ENCODE results near the gene GGT5. TPM values are rescaled to one million over a fixed set of nuclear protein-coding genes. Genes with fewer than 3 reads are reported as not detected.

Gene GGT5
- total and polyA plus RNA-seq, 4 donors = 6.3 to 35.0 (median 20.2) TPM

- Histone ChIP-seq H3K27ac (ENCODE audit: low read depth in 1 of 2, low read length in 2 of 2) (no peak overlapping the region), H3K27me3 (ENCODE audit: control insufficient read depth in 4 of 4, insufficient read depth in 4 of 4, low read length in 3 of 4) (no peaks in the 10 kb centered on the region), H3K4me3 (ENCODE audit: low read depth in 1 of 3, low read length in 3 of 3) (no peak overlapping the region), H3K36me3 (ENCODE audit: control insufficient read depth in 4 of 4, insufficient read depth in 3 of 4, low read depth in 1 of 4, low read length in 3 of 4) (peaks cover 0 to 1% (median 0%) of the 10 kb centered on the region in 4 donors), H3K9me3 (ENCODE audit: control insufficient read depth in 4 of 4, low read length in 3 of 4) (no peaks in the 10 kb centered on the region), H3K4me1 (ENCODE audit: control insufficient read depth in 4 of 4, insufficient read depth in 4 of 4, low read length in 3 of 4) (no peaks in the 10 kb centered on the region), H3K9ac (ENCODE audit: low read depth in 1 of 2, low read length in 2 of 2) (no peak overlapping the region)
- no peak for DNase-seq (ENCODE audit: low spot score)
- 90% methylated on average over 14 of the region's 14 CpGs for WGBS
- no peak for TF ChIP-seq GABPA (IDR thresholded peaks at IDR 0.05 in 1 of 2, conservative IDR thresholded peaks at IDR 0.05 in 1 of 2)
- TF ChIP-seq CTCF (IDR thresholded peaks at IDR 0.05; ENCODE audit: low read depth, low read length, missing input control) = no peak
- no peak for TF ChIP-seq FOXA1 (IDR thresholded peaks at IDR 0.05)
- no peak for TF ChIP-seq SP1 (IDR thresholded peaks at IDR 0.05)
- no peak for TF ChIP-seq NR2F2 (IDR thresholded peaks at IDR 0.05)
- no peak for TF ChIP-seq FOXA2 (IDR thresholded peaks at IDR 0.05)
- no peak for TF ChIP-seq MAX (IDR thresholded peaks at IDR 0.05)
These were observed 11.1 kb downstream of the GGT5 start for GRCh38 chr22:24233816-24234215.

GRCh38 chr22:24233235-24233634 is 11.6 kb downstream of the GGT5 start:
- Histone ChIP-seq H3K27ac (ENCODE audit: low read depth in 1 of 2, low read length in 2 of 2) (no peak overlapping the region), H3K9ac (ENCODE audit: low read depth in 1 of 2, low read length in 2 of 2) (no peak overlapping the region), H3K4me1 (ENCODE audit: control insufficient read depth in 4 of 4, insufficient read depth in 4 of 4, low read length in 3 of 4) (no peaks in the 10 kb centered on the region), H3K36me3 (ENCODE audit: control insufficient read depth in 4 of 4, insufficient read depth in 3 of 4, low read depth in 1 of 4, low read length in 3 of 4) (peaks cover 0 to 1% (median 0%) of the 10 kb centered on the region in 4 donors), H3K4me3 (ENCODE audit: low read depth in 1 of 3, low read length in 3 of 3) (no peak overlapping the region), H3K27me3 (ENCODE audit: control insufficient read depth in 4 of 4, insufficient read depth in 4 of 4, low read length in 3 of 4) (no peaks in the 10 kb centered on the region), H3K9me3 (ENCODE audit: control insufficient read depth in 4 of 4, low read length in 3 of 4) (no peaks in the 10 kb centered on the region)
- 97% methylated on average over 13 of the region's 13 CpGs for WGBS
- no peak for DNase-seq (ENCODE audit: low spot score)
- TF ChIP-seq ATF3 (IDR thresholded peaks at IDR 0.05) (no peak), HNF4A (conservative IDR thresholded peaks at IDR 0.05) (no peak), GABPA (IDR thresholded peaks at IDR 0.05 in 1 of 2, conservative IDR thresholded peaks at IDR 0.05 in 1 of 2) (no peak), JUND (IDR thresholded peaks at IDR 0.05) (no peak), RAD21 (IDR thresholded peaks at IDR 0.05) (no peak), EGR1 (IDR thresholded peaks at IDR 0.05; ENCODE audit: low read depth in 2 of 2) (no peak), RXRA (IDR thresholded peaks at IDR 0.05) (no peak), TAF1 (conservative IDR thresholded peaks at IDR 0.05) (no peak), ZBTB33 (IDR thresholded peaks at IDR 0.05) (no peak), SP1 (IDR thresholded peaks at IDR 0.05) (no peak), FOXA2 (IDR thresholded peaks at IDR 0.05) (no peak), YY1 (IDR thresholded peaks at IDR 0.05) (no peak), REST (IDR thresholded peaks at IDR 0.05) (no peak), MAX (IDR thresholded peaks at IDR 0.05) (no peak), CTCF (IDR thresholded peaks at IDR 0.05; ENCODE audit: low read depth, low read length, missing input control) (no peak), HNF4G (IDR thresholded peaks at IDR 0.05) (no peak)

Data from liver (tissue), 9 donors.